HepG2 (cell line): ENCODE data around the gene KPNA3. TPM values are rescaled to one million over a fixed set of nuclear protein-coding genes. Genes with fewer than 3 reads are reported as not detected.

Experiments
- ARNT ChIP-seq: fragments of 450-650 bp; IDR thresholded peaks from 2 replicates; pipeline ENCODE4 v1.6.1; 2017
- CENPT ChIP-seq: sonication (generic); formaldehyde crosslinking; IDR thresholded peaks from 2 replicates; pipeline ENCODE4 v1.8.0; 2022; ENCODE audit warnings: low read depth, mild to moderate bottlenecking, moderate library complexity, missing genetic modification reagents
- CHCHD3 ChIP-seq: sonication (generic); formaldehyde crosslinking; IDR thresholded peaks from 2 replicates; pipeline ENCODE4 v1.8.0; 2022; ENCODE audit warnings: mild to moderate bottlenecking, missing genetic modification reagents, moderate library complexity
- CHD2 ChIP-seq: IDR thresholded peaks from 2 replicates; pipeline ENCODE4 v1.6.1; 2011; ENCODE audit warnings: low read depth, low read length, improper control_type of control experiment
- HNRNPL ChIP-seq: fragments of 200-400 bp; formaldehyde crosslinking; IDR thresholded peaks from 2 replicates; pipeline ENCODE4 v1.6.1; 2017; ENCODE audit warnings: mild to moderate bottlenecking, low read depth, low read length
- HNRNPUL1 ChIP-seq: fragments of 200-400 bp; formaldehyde crosslinking; IDR thresholded peaks from 2 replicates; pipeline ENCODE4 v1.6.1; 2017; ENCODE audit warnings: low read depth, mild to moderate bottlenecking, low read length, moderate library complexity
- MIXL1 ChIP-seq: IDR thresholded peaks from 2 replicates; pipeline ENCODE4 v1.6.1; 2016
- NFYC ChIP-seq: IDR thresholded peaks from 2 replicates; pipeline ENCODE4 v1.6.1; 2016; ENCODE audit warnings: missing genetic modification reagents, missing compliant biosample characterization
- REXO4 ChIP-seq: sonication (generic); formaldehyde crosslinking; IDR thresholded peaks from 2 replicates; pipeline ENCODE4 v1.8.0; 2022; ENCODE audit warnings: missing genetic modification reagents, mild to moderate bottlenecking, borderline replicate concordance
- RXRB ChIP-seq: IDR thresholded peaks from 2 replicates; pipeline ENCODE4 v1.6.1; 2016; ENCODE audit warnings: borderline replicate concordance, missing genetic modification reagents, missing compliant biosample characterization
- ZFP90 ChIP-seq: sonication (generic); formaldehyde crosslinking; IDR thresholded peaks from 2 replicates; pipeline ENCODE4 v1.8.0; 2022; ENCODE audit warnings: missing genetic modification reagents, mild to moderate bottlenecking, inconsistent platforms, borderline replicate concordance
- ZNF180 ChIP-seq: sonication (generic); formaldehyde crosslinking; IDR thresholded peaks from 2 replicates; pipeline ENCODE4 v1.4.0; 2020; ENCODE audit warnings: low read depth, missing genetic modification reagents, borderline replicate concordance
- ZNF234 ChIP-seq: sonication (generic); formaldehyde crosslinking; conservative IDR thresholded peaks from 2 replicates; pipeline ENCODE4 v1.5.1; 2020; ENCODE audit warnings: mild to moderate bottlenecking, missing genetic modification reagents
- ZNF24 ChIP-seq: fragments of 450-650 bp; IDR thresholded peaks from 2 replicates; pipeline ENCODE4 v1.6.1; 2017; ENCODE audit warnings: antibody characterized with exemption, mild to moderate bottlenecking
- ZNF44 ChIP-seq: sonication (generic); formaldehyde crosslinking; IDR thresholded peaks from 2 replicates; pipeline ENCODE4 v1.5.1; 2020; ENCODE audit warnings: mild to moderate bottlenecking, missing genetic modification reagents
- ZSCAN20 ChIP-seq: sonication (generic); formaldehyde crosslinking; IDR thresholded peaks from 2 replicates; pipeline ENCODE4 v1.4.0; 2020; ENCODE audit warnings: missing genetic modification reagents, mild to moderate bottlenecking, borderline replicate concordance
- polyA plus RNA-seq, 8 experiments: library from polyadenylated mRNA; depleted of rRNA in 3 of 8; stranded (reverse) in 7 of 8; unstranded in 1 of 8; fragments of >200 nt; fragmentation: Illumina TruSeq in 4 of 8; extraction: Trizol in 4 of 8; gene quantifications; 2 replicates each; pipeline versions ENCODE4 v1.2.1 to v1.2.3, GENCODE V29; 2011 to 2016; ENCODE audit warnings: low read depth in 4 of 8, missing spikeins in 1 of 8, mixed read lengths in 1 of 8; ENCODE audit not compliant: insufficient read depth in 1 of 8
- total RNA-seq, 5 experiments: library from RNA; depleted of rRNA; stranded (reverse); fragments of >200 nt; fragmentation: Illumina TruSeq; extraction: Trizol; gene quantifications; 2 replicates each; pipeline ENCODE4 v1.2.3, GENCODE V29; 2016; ENCODE audit warnings: low read depth in 1 of 5
- TF ChIP-seq, protein P1 (sequence below): sonication (generic); formaldehyde crosslinking; IDR thresholded peaks from 2 replicates; pipeline ENCODE4 v1.4.0; 2020; ENCODE audit warnings: missing genetic modification reagents; ENCODE audit errors: not compliant biosample characterization
- TF ChIP-seq, protein P2 (sequence below): sonication (generic); formaldehyde crosslinking; IDR thresholded peaks from 2 replicates; pipeline ENCODE4 v1.8.0; 2022; ENCODE audit warnings: mild to moderate bottlenecking, missing genetic modification reagents
- TF ChIP-seq, protein P3 (sequence below): sonication (generic); formaldehyde crosslinking; IDR thresholded peaks from 2 replicates; pipeline ENCODE4 v1.4.0; 2020; ENCODE audit warnings: missing genetic modification reagents, borderline replicate concordance
- TF ChIP-seq, protein P4 (sequence below): sonication (generic); formaldehyde crosslinking; IDR thresholded peaks from 2 replicates; pipeline ENCODE4 v1.8.1; 2023; ENCODE audit warnings: mild to moderate bottlenecking, moderate library complexity, missing genetic modification reagents

The KPNA3 gene
- total and polyA plus RNA-seq, 2 of the 13 experiments (the other 11 are each of a cell fraction or from before 2014, with no cell fraction given): 13.0 to 28.9 TPM

DNA sequence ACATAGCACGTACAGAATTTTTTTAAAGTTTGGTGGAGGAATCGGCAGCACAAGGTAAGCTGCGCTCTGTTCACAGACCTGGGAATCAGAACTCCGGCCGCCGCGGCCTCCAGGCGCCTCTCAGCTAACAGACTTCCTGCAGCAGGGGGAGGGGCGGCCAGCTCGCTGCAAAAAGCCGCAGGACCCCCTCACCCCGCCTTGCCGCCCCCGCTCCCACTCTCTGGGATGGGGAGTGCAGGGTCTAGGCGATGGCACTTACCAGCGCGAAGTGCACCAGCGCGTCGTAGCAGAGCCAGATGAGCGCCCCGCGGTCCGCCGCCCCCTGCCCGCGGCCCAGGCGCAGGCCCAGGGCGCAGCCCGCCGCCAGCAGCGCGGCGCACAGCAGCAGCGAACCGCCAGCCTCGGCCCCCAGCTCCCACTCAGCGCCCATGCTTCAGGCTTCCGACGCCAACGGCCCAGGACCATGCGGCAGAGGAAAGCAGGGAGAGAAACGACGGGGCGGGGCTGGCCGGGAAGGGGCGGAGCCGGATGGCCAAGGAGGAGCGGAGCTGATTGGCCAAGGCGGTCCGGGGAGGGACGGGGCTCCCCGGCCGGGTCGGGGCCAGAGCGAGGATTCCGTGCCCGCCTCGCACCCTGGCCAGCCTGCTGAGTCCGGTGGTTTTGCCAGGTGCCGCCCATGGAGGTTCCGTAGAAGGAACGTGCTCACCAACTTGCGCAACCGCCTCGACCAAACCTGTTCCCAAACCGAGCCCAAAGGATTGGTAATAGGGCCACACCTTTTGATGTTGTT lies 101.3 kb downstream of the KPNA3 start, which contains the start of gene EBPL (continued):
- TF ChIP-seq CHCHD3 (CRISPR knock-in tag) (peak; percentile 13; the same call in 1 of the 2 replicates), ZNF44 (no peak), ARNT (no peak), CHD2 (0 out of 2 replicates have a peak, but pooled peaks have one; percentile 19), ZNF24 (no peak), ZNF234 (CRISPR knock-in tag) (no peak), ZNF180 (peak; percentile 27; the same call in 1 of the 2 replicates), REXO4 (no peak), HNRNPL (peak; percentile 86), RXRB (CRISPR knock-in tag) (0 out of 2 replicates have a peak, but pooled peaks have one; percentile 36), ZFP90 (CRISPR knock-in tag) (peak; percentile 68; the same call in 1 of the 2 replicates), ZSCAN20 (0 out of 2 replicates have a peak, but pooled peaks have one; percentile 23), HNRNPUL1 (no peak), MIXL1 (peak; percentile 28; the same call in 1 of the 2 replicates), NFYC (CRISPR knock-in tag) (peak; percentile 79), CENPT (CRISPR knock-in tag) (peak; percentile 87)
- TF ChIP-seq, protein P1, sequence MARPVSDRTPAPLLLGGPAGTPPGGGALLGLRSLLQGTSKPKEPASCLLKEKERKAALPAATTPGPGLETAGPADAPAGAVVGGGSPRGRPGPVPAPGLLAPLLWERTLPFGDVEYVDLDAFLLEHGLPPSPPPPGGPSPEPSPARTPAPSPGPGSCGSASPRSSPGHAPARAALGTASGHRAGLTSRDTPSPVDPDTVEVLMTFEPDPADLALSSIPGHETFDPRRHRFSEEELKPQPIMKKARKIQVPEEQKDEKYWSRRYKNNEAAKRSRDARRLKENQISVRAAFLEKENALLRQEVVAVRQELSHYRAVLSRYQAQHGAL: peak; percentile 54
- TF ChIP-seq, protein P2, sequence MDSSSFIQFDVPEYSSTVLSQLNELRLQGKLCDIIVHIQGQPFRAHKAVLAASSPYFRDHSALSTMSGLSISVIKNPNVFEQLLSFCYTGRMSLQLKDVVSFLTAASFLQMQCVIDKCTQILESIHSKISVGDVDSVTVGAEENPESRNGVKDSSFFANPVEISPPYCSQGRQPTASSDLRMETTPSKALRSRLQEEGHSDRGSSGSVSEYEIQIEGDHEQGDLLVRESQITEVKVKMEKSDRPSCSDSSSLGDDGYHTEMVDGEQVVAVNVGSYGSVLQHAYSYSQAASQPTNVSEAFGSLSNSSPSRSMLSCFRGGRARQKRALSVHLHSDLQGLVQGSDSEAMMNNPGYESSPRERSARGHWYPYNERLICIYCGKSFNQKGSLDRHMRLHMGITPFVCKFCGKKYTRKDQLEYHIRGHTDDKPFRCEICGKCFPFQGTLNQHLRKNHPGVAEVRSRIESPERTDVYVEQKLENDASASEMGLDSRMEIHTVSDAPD (CRISPR knock-in tag): peak; percentile 86; the same call in 1 of the 2 replicates
- TF ChIP-seq, protein P3, sequence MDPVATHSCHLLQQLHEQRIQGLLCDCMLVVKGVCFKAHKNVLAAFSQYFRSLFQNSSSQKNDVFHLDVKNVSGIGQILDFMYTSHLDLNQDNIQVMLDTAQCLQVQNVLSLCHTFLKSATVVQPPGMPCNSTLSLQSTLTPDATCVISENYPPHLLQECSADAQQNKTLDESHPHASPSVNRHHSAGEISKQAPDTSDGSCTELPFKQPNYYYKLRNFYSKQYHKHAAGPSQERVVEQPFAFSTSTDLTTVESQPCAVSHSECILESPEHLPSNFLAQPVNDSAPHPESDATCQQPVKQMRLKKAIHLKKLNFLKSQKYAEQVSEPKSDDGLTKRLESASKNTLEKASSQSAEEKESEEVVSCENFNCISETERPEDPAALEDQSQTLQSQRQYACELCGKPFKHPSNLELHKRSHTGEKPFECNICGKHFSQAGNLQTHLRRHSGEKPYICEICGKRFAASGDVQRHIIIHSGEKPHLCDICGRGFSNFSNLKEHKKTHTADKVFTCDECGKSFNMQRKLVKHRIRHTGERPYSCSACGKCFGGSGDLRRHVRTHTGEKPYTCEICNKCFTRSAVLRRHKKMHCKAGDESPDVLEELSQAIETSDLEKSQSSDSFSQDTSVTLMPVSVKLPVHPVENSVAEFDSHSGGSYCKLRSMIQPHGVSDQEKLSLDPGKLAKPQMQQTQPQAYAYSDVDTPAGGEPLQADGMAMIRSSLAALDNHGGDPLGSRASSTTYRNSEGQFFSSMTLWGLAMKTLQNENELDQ (CRISPR knock-in tag): no peak
- TF ChIP-seq, protein P4, sequence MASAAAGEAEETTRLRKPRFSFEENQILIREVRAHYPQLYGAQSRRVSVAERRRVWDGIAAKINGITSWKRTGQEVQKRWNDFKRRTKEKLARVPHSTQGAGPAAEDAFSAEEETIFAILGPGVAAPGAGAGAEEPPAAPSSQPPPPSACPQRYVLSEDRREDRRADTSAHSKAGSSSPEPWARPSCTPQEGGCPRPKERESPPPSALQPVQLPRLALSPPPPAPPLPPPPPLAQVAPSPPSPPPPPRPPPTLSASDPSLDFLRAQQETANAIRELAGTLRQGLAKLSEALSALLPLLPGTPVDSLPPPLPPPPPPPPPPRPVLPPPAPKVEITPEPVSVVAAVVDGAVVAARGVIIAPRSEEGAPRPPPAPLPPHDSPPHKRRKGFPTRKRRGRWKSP (CRISPR knock-in tag): peak; percentile 66; the same call in 1 of the 2 replicates
